Measurements from ENCODE around the gene PGA4. TPM values are rescaled to one million over a fixed set of nuclear protein-coding genes. Genes with fewer than 3 reads are reported as not detected.

Gene PGA4
- total and polyA plus RNA-seq, 4 donors = 0.33 to 4.5 (median 1.8) TPM; not detected in 1

GRCh38 chr11:61174273-61174672 is 47.9 kb upstream of the PGA4 start:
- TF ChIP-seq, protein P1, sequence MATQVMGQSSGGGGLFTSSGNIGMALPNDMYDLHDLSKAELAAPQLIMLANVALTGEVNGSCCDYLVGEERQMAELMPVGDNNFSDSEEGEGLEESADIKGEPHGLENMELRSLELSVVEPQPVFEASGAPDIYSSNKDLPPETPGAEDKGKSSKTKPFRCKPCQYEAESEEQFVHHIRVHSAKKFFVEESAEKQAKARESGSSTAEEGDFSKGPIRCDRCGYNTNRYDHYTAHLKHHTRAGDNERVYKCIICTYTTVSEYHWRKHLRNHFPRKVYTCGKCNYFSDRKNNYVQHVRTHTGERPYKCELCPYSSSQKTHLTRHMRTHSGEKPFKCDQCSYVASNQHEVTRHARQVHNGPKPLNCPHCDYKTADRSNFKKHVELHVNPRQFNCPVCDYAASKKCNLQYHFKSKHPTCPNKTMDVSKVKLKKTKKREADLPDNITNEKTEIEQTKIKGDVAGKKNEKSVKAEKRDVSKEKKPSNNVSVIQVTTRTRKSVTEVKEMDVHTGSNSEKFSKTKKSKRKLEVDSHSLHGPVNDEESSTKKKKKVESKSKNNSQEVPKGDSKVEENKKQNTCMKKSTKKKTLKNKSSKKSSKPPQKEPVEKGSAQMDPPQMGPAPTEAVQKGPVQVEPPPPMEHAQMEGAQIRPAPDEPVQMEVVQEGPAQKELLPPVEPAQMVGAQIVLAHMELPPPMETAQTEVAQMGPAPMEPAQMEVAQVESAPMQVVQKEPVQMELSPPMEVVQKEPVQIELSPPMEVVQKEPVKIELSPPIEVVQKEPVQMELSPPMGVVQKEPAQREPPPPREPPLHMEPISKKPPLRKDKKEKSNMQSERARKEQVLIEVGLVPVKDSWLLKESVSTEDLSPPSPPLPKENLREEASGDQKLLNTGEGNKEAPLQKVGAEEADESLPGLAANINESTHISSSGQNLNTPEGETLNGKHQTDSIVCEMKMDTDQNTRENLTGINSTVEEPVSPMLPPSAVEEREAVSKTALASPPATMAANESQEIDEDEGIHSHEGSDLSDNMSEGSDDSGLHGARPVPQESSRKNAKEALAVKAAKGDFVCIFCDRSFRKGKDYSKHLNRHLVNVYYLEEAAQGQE (IDR thresholded peaks at IDR 0.05) = no peak
- TF ChIP-seq ZBTB33 (IDR thresholded peaks at IDR 0.05) (no peak), RAD21 (IDR thresholded peaks at IDR 0.05) (no peak), CTCF (IDR thresholded peaks at IDR 0.05; ENCODE audit: low read depth, low read length, missing input control) (no peak), RXRA (IDR thresholded peaks at IDR 0.05) (no peak), HNF4A (conservative IDR thresholded peaks at IDR 0.05) (no peak), HNF4G (IDR thresholded peaks at IDR 0.05) (no peak), FOXA2 (IDR thresholded peaks at IDR 0.05) (no peak), GABPA (IDR thresholded peaks at IDR 0.05 in 1 of 2, conservative IDR thresholded peaks at IDR 0.05 in 1 of 2) (no peak), TAF1 (conservative IDR thresholded peaks at IDR 0.05) (no peak), YY1 (IDR thresholded peaks at IDR 0.05) (no peak), NR2F2 (IDR thresholded peaks at IDR 0.05) (no peak), FOXA1 (IDR thresholded peaks at IDR 0.05) (no peak), SP1 (IDR thresholded peaks at IDR 0.05) (no peak), JUND (IDR thresholded peaks at IDR 0.05) (no peak), EGR1 (IDR thresholded peaks at IDR 0.05; ENCODE audit: low read depth in 2 of 2) (no peak)
- TF ChIP-seq, protein P2, sequence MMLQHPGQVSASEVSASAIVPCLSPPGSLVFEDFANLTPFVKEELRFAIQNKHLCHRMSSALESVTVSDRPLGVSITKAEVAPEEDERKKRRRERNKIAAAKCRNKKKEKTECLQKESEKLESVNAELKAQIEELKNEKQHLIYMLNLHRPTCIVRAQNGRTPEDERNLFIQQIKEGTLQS (IDR thresholded peaks at IDR 0.05) = no peak
- TF ChIP-seq, protein P3, sequence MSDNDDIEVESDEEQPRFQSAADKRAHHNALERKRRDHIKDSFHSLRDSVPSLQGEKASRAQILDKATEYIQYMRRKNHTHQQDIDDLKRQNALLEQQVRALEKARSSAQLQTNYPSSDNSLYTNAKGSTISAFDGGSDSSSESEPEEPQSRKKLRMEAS (IDR thresholded peaks at IDR 0.05) = no peak
- Histone ChIP-seq H3K27ac (ENCODE audit: low read depth in 1 of 2, low read length in 2 of 2) (no peak overlapping the region), H3K27me3 (ENCODE audit: control insufficient read depth in 4 of 4, insufficient read depth in 4 of 4, low read length in 3 of 4) (peaks cover 0 to 3% (median 0%) of the 10 kb centered on the region in 4 donors), H3K36me3 (ENCODE audit: control insufficient read depth in 4 of 4, insufficient read depth in 3 of 4, low read depth in 1 of 4, low read length in 3 of 4) (no peaks in the 10 kb centered on the region), H3K4me1 (ENCODE audit: control insufficient read depth in 4 of 4, insufficient read depth in 4 of 4, low read length in 3 of 4) (no peaks in the 10 kb centered on the region), H3K9ac (ENCODE audit: low read depth in 1 of 2, low read length in 2 of 2) (no peak overlapping the region), H3K9me3 (ENCODE audit: control insufficient read depth in 4 of 4, low read length in 3 of 4) (peaks cover 0 to 7% (median 0%) of the 10 kb centered on the region in 4 donors), H3K4me3 (ENCODE audit: low read depth in 1 of 3, low read length in 3 of 3) (no peak overlapping the region)
- 80% methylated on average over 6 of the region's 6 CpGs for WGBS
- no peak for DNase-seq (ENCODE audit: low spot score)

Measured in liver (tissue), 9 donors.